Measurements from ENCODE around the gene NOL4L.

DNA sequence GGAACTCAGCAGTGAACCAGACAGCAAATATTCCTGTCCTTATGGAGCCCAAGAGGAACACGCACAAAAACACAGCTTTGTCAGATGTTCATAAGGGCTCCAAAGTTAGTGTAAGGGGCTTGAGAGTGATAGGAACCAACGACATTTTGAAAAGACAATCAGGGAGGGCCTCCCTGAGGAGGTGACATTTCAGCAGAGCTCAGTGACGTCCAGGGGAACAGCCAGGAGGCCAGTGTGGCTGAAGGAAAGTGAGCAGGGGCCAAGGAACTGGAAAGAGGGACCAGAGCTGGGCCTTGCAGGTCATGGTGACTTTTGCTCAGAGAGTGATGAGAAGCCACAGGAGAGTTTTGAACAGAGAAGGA, 16.1 kb downstream of the NOL4L start:
- TF ChIP-seq POLR2A (IDR thresholded peaks at IDR 0.05) (no peak), CTCF (IDR thresholded peaks at IDR 0.05) (no peak)
